Thoracic aorta (tissue), 2 donors: ENCODE results near the gene TRAPPC3. TPM values are rescaled to one million over a fixed set of nuclear protein-coding genes. Genes with fewer than 3 reads are reported as not detected.

Experiments
- ATAC-seq: fragments of 150-250 bp; one replicate; pipeline ENCODE4 v1.8.0; 2017; ENCODE audit warnings: low read depth; ENCODE audit not compliant: insufficient number of reproducible peaks, low FRiP score
- DNase-seq: peaks from one replicate; pipeline ENCODE4 v3.0.0-alpha.2; 2020; ENCODE audit warnings: low spot score
- H3K27ac ChIP-seq, 2 donors: fragments of 200-600 bp; sonication (generic); 1 replicate in 1 of 2; 2 replicates in 1 of 2; pipeline ENCODE4 v1.5.1; 2016; ENCODE audit warnings: mild to moderate bottlenecking in 2 of 2, moderate library complexity in 2 of 2
- H3K27me3 ChIP-seq: fragments of 200-600 bp; sonication (generic); replicated peaks from 2 replicates; pipeline ENCODE4 v1.6.0; 2016; ENCODE audit warnings: mild to moderate bottlenecking; ENCODE audit not compliant: insufficient read depth
- H3K36me3 ChIP-seq: fragments of 200-600 bp; sonication (generic); one replicate; pipeline ENCODE4 v1.5.1; 2016
- H3K4me1 ChIP-seq, 2 donors: fragments of 200-600 bp; sonication (generic); 1 replicate in 1 of 2; 2 replicates in 1 of 2; pipeline versions ENCODE4 v1.5.1 to v1.6.0; 2016; ENCODE audit warnings: low read depth in 2 of 2, mild to moderate bottlenecking in 1 of 2; ENCODE audit not compliant: control insufficient read depth in 1 of 2
- H3K4me3 ChIP-seq: fragments of 200-600 bp; sonication (generic); 2 replicates; pipeline ENCODE4 v1.5.1; 2016; ENCODE audit warnings: mild to moderate bottlenecking
- H3K9me3 ChIP-seq: fragments of 200-600 bp; sonication (generic); 2 replicates; pipeline ENCODE4 v1.5.1; 2016
- total RNA-seq, 2 donors: library from RNA; depleted of rRNA; stranded (reverse); fragments of >200 nt; gene quantifications; one replicate each; pipeline versions ENCODE4 v1.1.0 to v1.2.3, GENCODE V29; 2016
- TF ChIP-seq, protein P1 (sequence below): fragments of 200-600 bp; sonication (generic); IDR thresholded peaks from one replicate; pipeline ENCODE4 v1.5.1; 2019; ENCODE audit warnings: antibody characterized with exemption

The TRAPPC3 gene
- total RNA-seq, 2 donors from 2014 or later: 78.5 to 92.3 TPM

DNA sequence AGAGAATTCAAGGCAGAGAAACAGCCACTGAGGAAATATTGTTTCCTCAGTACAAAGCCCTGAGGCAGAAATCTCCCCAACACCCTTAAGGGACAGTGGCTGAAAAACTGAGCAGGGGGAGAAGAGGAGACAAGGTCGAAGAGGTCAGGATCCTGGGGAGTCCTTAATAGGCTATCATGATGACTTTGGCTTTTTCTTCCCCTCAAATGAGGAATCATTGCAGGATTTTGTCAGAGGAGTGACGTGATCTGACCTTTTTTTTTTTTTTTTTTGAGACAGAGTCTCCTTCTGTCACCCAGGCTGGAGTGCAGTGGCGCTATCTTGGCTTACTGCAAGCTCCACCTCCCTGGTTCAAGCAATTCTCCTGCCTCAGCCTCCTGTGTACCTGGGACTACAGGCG is 16.9 kb upstream of the TRAPPC3 start:
- Histone ChIP-seq H3K27me3 (no peaks in the 10 kb centered on the region), H3K4me1 (peaks cover 26 to 78% of the 10 kb centered on the region in 2 donors), H3K4me3 (no peak overlapping the region), H3K9me3 (no peaks in the 10 kb centered on the region), H3K27ac (peak overlapping the region; percentile 37 to 52), H3K36me3 (peaks cover 18% of the 10 kb centered on the region)
- DNase-seq: no peak
- TF ChIP-seq, protein P1, sequence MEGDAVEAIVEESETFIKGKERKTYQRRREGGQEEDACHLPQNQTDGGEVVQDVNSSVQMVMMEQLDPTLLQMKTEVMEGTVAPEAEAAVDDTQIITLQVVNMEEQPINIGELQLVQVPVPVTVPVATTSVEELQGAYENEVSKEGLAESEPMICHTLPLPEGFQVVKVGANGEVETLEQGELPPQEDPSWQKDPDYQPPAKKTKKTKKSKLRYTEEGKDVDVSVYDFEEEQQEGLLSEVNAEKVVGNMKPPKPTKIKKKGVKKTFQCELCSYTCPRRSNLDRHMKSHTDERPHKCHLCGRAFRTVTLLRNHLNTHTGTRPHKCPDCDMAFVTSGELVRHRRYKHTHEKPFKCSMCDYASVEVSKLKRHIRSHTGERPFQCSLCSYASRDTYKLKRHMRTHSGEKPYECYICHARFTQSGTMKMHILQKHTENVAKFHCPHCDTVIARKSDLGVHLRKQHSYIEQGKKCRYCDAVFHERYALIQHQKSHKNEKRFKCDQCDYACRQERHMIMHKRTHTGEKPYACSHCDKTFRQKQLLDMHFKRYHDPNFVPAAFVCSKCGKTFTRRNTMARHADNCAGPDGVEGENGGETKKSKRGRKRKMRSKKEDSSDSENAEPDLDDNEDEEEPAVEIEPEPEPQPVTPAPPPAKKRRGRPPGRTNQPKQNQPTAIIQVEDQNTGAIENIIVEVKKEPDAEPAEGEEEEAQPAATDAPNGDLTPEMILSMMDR: no peak
- no peak for ATAC-seq

DNA sequence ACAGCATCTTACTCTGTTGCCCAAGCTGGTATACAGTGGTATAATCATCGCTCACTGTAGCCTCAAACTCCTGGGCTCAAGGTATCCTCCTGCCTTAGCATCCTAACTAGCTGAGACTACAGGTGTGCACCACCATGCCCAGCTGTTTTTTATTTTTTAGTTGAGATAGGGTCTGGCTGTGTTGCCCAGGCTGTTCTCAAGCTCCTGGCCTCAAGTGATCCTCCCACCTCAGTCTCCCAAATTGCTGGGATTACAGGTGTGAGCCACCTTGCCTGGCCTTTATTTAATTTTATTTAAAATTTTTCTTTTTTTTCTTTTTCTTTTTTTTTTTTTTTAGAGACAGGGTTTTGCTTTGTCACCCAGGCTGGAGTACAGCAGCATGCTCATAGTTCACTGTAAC is 15.9 kb upstream of the TRAPPC3 start:
- TF ChIP-seq, protein P1: no peak

DNA sequence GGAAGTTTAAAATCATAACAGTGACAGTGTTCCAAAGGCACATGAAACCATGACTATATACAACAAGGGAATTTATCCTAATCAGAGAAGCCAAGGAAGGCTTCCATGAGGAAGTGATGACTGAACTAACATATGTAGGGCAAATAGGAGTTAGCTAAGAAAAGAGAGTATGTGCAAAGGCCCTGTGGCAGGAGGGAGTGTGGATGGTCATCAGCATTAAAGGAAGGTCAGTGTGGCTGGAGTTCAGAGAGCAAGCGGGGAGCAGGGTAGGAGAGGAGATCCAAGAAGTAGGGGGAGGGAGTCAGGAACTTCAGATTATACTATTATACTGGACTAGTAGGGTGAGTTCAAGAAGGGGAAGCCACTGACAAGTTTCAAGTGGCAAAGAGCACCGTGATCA is 15.1 kb upstream of the TRAPPC3 start:
- Histone ChIP-seq H3K27ac (peak overlapping the region in 1 of 2 donors; percentile 38), H3K9me3 (no peaks in the 10 kb centered on the region), H3K4me1 (peaks cover 40 to 84% of the 10 kb centered on the region in 2 donors), H3K4me3 (no peak overlapping the region), H3K36me3 (peaks cover 7% of the 10 kb centered on the region), H3K27me3 (no peaks in the 10 kb centered on the region)
- ATAC-seq (no peak), DNase-seq (no peak)
- TF ChIP-seq, protein P1: no peak

More for the DNA sequence above, 15.9 kb upstream of the TRAPPC3 start:
- DNase-seq (no peak), ATAC-seq (no peak)
- peaks cover 32 to 83% of the 10 kb centered on the region in 2 donors for H3K4me1 ChIP-seq
- H3K9me3 ChIP-seq: no peaks in the 10 kb centered on the region
- no peaks in the 10 kb centered on the region for H3K27me3 ChIP-seq
- H3K4me3 ChIP-seq: no peak overlapping the region
- H3K36me3 ChIP-seq: peaks cover 9% of the 10 kb centered on the region
- H3K27ac ChIP-seq: peak overlapping the region in 1 of 2 donors; percentile 52

DNA sequence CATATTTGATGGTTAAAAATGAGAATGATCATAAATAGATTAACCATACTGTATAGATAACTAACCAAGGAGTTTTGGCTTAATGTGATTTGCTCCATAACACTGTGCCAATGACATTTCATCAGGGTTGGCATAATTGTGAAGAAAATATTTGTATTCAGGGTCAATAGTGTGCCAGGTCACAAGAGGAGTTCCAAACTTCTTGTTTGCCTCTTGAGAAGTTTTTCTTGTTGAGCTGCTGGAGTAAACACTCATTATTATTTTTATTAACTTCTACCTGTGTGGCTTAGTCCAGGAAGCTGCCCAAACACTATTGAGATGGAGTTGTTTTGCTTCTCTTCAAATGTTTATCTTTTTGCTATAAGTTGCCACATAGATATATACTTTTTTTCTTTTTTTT is 14.1 kb upstream of the TRAPPC3 start:
- Histone ChIP-seq H3K27me3 (no peaks in the 10 kb centered on the region), H3K9me3 (no peaks in the 10 kb centered on the region), H3K27ac (peak overlapping the region; percentile 38 to 86), H3K4me1 (peaks cover 47 to 86% of the 10 kb centered on the region in 2 donors), H3K4me3 (no peak overlapping the region), H3K36me3 (peaks cover 7% of the 10 kb centered on the region)
- DNase-seq (no peak), ATAC-seq (no peak)
- TF ChIP-seq, protein P1: no peak

DNA sequence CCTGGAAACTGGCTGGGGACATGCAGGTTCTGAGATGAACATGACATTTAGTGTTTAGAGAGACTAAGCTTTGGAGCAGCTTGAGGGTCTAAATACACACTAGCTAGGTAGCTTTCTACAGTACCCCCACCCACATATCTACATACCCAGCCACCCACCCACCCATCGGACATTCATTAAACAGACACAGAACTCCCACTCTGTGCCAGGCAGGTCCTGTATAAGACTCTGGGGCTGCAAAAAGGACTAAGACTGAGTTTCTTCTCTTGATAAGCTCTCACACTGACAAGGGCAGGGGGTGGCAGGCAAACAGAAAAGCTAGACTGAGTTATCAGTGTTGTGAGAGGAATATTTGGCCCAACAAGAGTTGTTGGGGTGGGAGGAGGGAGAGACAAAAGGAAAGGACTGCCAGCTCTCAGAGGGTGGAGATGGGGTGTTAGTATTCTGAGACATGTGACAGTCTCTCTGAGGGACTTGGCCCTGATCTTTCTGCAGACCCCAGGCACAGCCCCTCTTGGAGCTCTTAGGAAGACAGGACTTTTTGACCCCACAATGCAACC is 13.5 kb upstream of the TRAPPC3 start:
- H3K9me3 ChIP-seq: no peaks in the 10 kb centered on the region
- H3K27ac ChIP-seq: peak overlapping the region; percentile 54 to 86
- TF ChIP-seq, protein P1: no peak
- H3K36me3 ChIP-seq: peaks cover 7% of the 10 kb centered on the region
- DNase-seq: no peak
- H3K27me3 ChIP-seq: no peaks in the 10 kb centered on the region
- no peak for ATAC-seq
- H3K4me3 ChIP-seq: no peak overlapping the region
- H3K4me1 ChIP-seq: peaks cover 53 to 86% of the 10 kb centered on the region in 2 donors
